A549 treated with AZD9567 at 1 μM for 4 hours (cell line): ENCODE results near the gene KCTD18. TPM values are rescaled to one million over a fixed set of nuclear protein-coding genes. Genes with fewer than 3 reads are reported as not detected.

Experiments used
- total RNA-seq: library from RNA; stranded (reverse); fragments of 200-300 nt; extraction: Qiagen RNA extraction; gene quantifications from 5 replicates; pipeline ENCODE4 v1.2.3, GENCODE V29; 2022; ENCODE audit not compliant: insufficient read depth

Gene KCTD18
- 8.4 to 16.2 TPM (median 9.3 TPM) in 5 replicates for total RNA-seq

GRCh38 chr2:200509612-200510433 lies at the start of gene KCTD18:
TSS of gene KCTD18 (minus strand) at chr2:200510068. CDS start at chr2:200507016, 3,052 bp downstream.

DNA sequence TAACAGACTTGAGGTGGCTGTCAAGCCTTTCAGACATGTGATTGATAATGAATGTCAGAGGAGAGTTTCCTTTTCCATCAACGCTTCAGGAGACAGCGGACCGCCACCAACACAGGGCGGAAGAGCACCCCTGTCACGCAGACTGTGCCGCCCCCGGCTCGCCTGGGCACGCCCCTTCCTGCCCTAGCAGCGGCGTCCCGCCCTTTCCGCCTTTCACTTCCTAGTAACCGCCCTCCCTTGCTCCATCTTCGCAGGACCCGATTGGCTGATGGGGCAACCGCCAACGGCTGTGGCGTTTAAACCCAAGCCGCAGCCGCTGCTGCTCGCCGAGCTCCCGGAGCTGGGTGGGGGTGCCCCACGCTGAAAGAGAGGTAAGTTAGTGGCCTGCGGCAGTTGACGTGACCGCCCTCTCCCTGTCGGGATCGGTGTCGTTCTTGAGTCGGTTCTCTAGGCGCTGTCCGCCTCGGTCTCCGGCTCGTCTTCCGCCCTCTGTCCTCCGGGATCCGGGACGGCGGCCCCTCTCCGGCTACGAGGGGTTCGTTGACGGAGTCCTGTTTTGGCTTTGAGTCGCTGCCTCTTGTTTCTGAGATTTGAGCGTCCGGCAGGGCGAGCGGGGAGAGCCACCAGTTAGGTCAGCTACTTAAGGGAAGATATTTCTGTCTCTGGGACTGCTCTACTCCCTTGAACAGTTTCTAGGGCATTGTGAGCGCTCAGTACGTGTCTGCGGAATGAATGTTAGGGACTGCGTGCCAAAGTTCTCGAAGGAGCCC lies 16.2 kb upstream of the KCTD18 start, which contains the start of gene SGO2:
Gene SGO2, plus strand, starts transcription at position 326 of the 770 bp plus-strand sequence. CDS start 6,769 bp downstream, outside the sequence.

Other genes with a start within 250 kb of the KCTD18 start
- 107 to 124 TPM (median 116 TPM) in 5 replicates for gene SPATS2L, start 203.4 kb downstream of the KCTD18 start, total RNA-seq
- gene SGO2, start 16.1 kb upstream of the KCTD18 start, total RNA-seq = 10.9 to 15.0 TPM (median 14.2 TPM) in 5 replicates
- gene AOX1, start 75.9 kb upstream of the KCTD18 start, total RNA-seq = 2.7 to 8.5 TPM (median 2.9 TPM) in 5 replicates